Trophoblast cell (in vitro differentiated cells and primary cell): ENCODE results near the gene SSNA1.
A peak's percentile ranks its signal among the peaks of the same experiment; 100 is the strongest.

Source experiments
- DNase-seq, 2 donors: peaks; one replicate each; pipeline ENCODE4 v3.0.0-alpha.2; 2016
- H2AFZ ChIP-seq: 2 replicates; pipeline ENCODE4 v1.6.1; 2013; ENCODE audit warnings: low read length, moderate library complexity, mild to moderate bottlenecking; ENCODE audit not compliant: insufficient read depth, poor library complexity
- H2AK5ac ChIP-seq: 2 replicates; pipeline ENCODE4 v1.6.1; 2013; ENCODE audit warnings: mild to moderate bottlenecking, low read length
- H2BK120ac ChIP-seq: 2 replicates; pipeline ENCODE4 v1.6.1; 2013; ENCODE audit warnings: low read length, mild to moderate bottlenecking, moderate library complexity; ENCODE audit not compliant: insufficient read depth, poor library complexity
- H2BK12ac ChIP-seq: 2 replicates; pipeline ENCODE4 v1.6.1; 2013; ENCODE audit warnings: mild to moderate bottlenecking, low read length, moderate library complexity
- H2BK5ac ChIP-seq: 2 replicates; pipeline ENCODE4 v1.6.1; 2013; ENCODE audit warnings: low read length, low read depth, moderate library complexity, mild to moderate bottlenecking; ENCODE audit not compliant: poor library complexity
- H3K14ac ChIP-seq: 2 replicates; pipeline ENCODE4 v1.6.1; 2013; ENCODE audit warnings: mild to moderate bottlenecking, low read length
- H3K18ac ChIP-seq: 2 replicates; pipeline ENCODE4 v1.6.1; 2013; ENCODE audit warnings: mild to moderate bottlenecking, low read length
- H3K23ac ChIP-seq: 2 replicates; pipeline ENCODE4 v1.6.1; 2013; ENCODE audit warnings: low read length
- H3K27ac ChIP-seq: 2 replicates; pipeline ENCODE4 v1.5.1; 2013; ENCODE audit warnings: low read depth, mild to moderate bottlenecking, inconsistent platforms, low read length, moderate library complexity
- H3K27me3 ChIP-seq: 2 replicates; pipeline ENCODE4 v1.6.1; 2013; ENCODE audit warnings: inconsistent platforms, mild to moderate bottlenecking, low read length, moderate library complexity; ENCODE audit not compliant: insufficient read depth
- H3K36me3 ChIP-seq, 2 experiments: 1 replicate in 1 of 2; 2 replicates in 1 of 2; pipeline ENCODE4 v1.6.1; 2013; ENCODE audit warnings: low read length in 2 of 2, mild to moderate bottlenecking in 2 of 2, moderate library complexity in 1 of 2; ENCODE audit not compliant: insufficient read depth in 2 of 2, control insufficient read depth in 1 of 2
- H3K4ac ChIP-seq: 2 replicates; pipeline ENCODE4 v1.6.1; 2013; ENCODE audit warnings: low read depth, mild to moderate bottlenecking, low read length, moderate library complexity
- H3K4me1 ChIP-seq, 2 experiments: 1 replicate in 1 of 2; 2 replicates in 1 of 2; pipeline ENCODE4 v1.6.1; 2013; ENCODE audit warnings: low read length in 2 of 2, mild to moderate bottlenecking in 2 of 2, moderate library complexity in 1 of 2; ENCODE audit not compliant: insufficient read depth in 2 of 2, control insufficient read depth in 1 of 2
- H3K4me2 ChIP-seq: 2 replicates; pipeline ENCODE4 v1.6.1; 2013; ENCODE audit warnings: inconsistent platforms, mild to moderate bottlenecking, low read length, moderate library complexity
- H3K4me3 ChIP-seq: 2 replicates; pipeline ENCODE4 v1.5.1; 2013; ENCODE audit warnings: mild to moderate bottlenecking, low read depth, low read length, inconsistent platforms
- H3K79me1 ChIP-seq: one replicate; pipeline ENCODE4 v1.6.1; 2013; ENCODE audit warnings: low read length
- H3K79me2 ChIP-seq: 2 replicates; pipeline ENCODE4 v1.6.1; 2013; ENCODE audit warnings: low read length, mild to moderate bottlenecking; ENCODE audit not compliant: control insufficient read depth, insufficient read depth, poor library complexity
- H3K9ac ChIP-seq: 2 replicates; pipeline ENCODE4 v1.6.1; 2013; ENCODE audit warnings: mild to moderate bottlenecking, low read length
- H3K9me3 ChIP-seq: 2 replicates; pipeline ENCODE4 v1.6.1; 2013; ENCODE audit warnings: low read depth, mild to moderate bottlenecking, control low read depth, inconsistent platforms, low read length; ENCODE audit not compliant: insufficient read depth
- H4K12ac ChIP-seq: 2 replicates; pipeline ENCODE4 v1.6.1; 2013; ENCODE audit warnings: low read depth, mild to moderate bottlenecking, low read length, moderate library complexity
- H4K8ac ChIP-seq: 2 replicates; pipeline ENCODE4 v1.6.1; 2013; ENCODE audit warnings: low read depth, mild to moderate bottlenecking, low read length, moderate library complexity
- H4K91ac ChIP-seq: one replicate; pipeline ENCODE4 v1.6.1; 2013; ENCODE audit warnings: low read depth, mild to moderate bottlenecking, low read length, moderate library complexity
- WGBS: extraction: QIAGEN DNeasy Blood & Tissue Kit; methylation state at CpG from one replicate; pipeline ENCODE4 v1.1.7; 2013; ENCODE audit warnings: missing lambda C conversion rate; ENCODE audit not compliant: insufficient read length, insufficient coverage; ENCODE audit errors: extremely low coverage; 5-methylcytosine and 5-hydroxymethylcytosine counted together

Gene SSNA1

GRCh38 chr9:137217276-137218211 lies 29.1 kb downstream of the SSNA1 start:
- Histone ChIP-seq H2BK12ac (no peak overlapping the region), H2BK5ac (no peak overlapping the region), H3K14ac (no peak overlapping the region), H3K36me3 (peaks cover 43 to 46% of the 10 kb centered on the region in 2 experiments), H2BK120ac (no peak overlapping the region), H3K9ac (no peak overlapping the region), H3K4me1 (peaks cover 13 to 15% of the 10 kb centered on the region in 2 experiments), H3K9me3 (no peaks in the 10 kb centered on the region), H4K8ac (peak overlapping the region; percentile 25), H3K18ac (no peak overlapping the region), H3K79me2 (no peaks in the 10 kb centered on the region), H3K27me3 (no peaks in the 10 kb centered on the region), H3K4ac (no peak overlapping the region), H3K4me2 (no peak overlapping the region), H3K27ac (no peak overlapping the region), H3K79me1 (peaks cover 3% of the 10 kb centered on the region), H2AFZ (peak overlapping the region; percentile 3), H4K12ac (peak overlapping the region; percentile 8), H3K23ac (no peak overlapping the region), H2AK5ac (no peak overlapping the region), H3K4me3 (no peak overlapping the region), H4K91ac (peak overlapping the region; percentile 11)
- DNase-seq: peak; percentile 67 to 77
- WGBS: no CpG with 5 or more reads among the region's 36 CpGs

- no CpG with 5 or more reads among the region's 30 CpGs for WGBS
- Histone ChIP-seq H3K4me1 (peaks cover 18 to 21% of the 10 kb centered on the region in 2 experiments), H4K91ac (no peak overlapping the region)
Measured at GRCh38 chr9:137218212-137218753, 29.8 kb downstream of the SSNA1 start.

GRCh38 chr9:137218754-137219271 lies 30.3 kb downstream of the SSNA1 start:
- H3K27ac ChIP-seq: no peak overlapping the region
- no peak overlapping the region for H3K14ac ChIP-seq
- H4K91ac ChIP-seq: no peak overlapping the region
- peaks cover 2% of the 10 kb centered on the region for H3K79me2 ChIP-seq
- no peak overlapping the region for H4K12ac ChIP-seq
- H3K4ac ChIP-seq: no peak overlapping the region
- no peak overlapping the region for H3K23ac ChIP-seq
- H4K8ac ChIP-seq: no peak overlapping the region
- H3K9ac ChIP-seq: no peak overlapping the region
- no peaks in the 10 kb centered on the region for H3K27me3 ChIP-seq
- no peak overlapping the region for H2AK5ac ChIP-seq
- no peaks in the 10 kb centered on the region for H3K9me3 ChIP-seq
- no peak overlapping the region for H2AFZ ChIP-seq
- H2BK5ac ChIP-seq: no peak overlapping the region
- peak; percentile 43 to 50 for DNase-seq
- no peak overlapping the region for H3K18ac ChIP-seq
- H3K4me1 ChIP-seq: peaks cover 18 to 21% of the 10 kb centered on the region in 2 experiments
- peaks cover 31 to 35% of the 10 kb centered on the region in 2 experiments for H3K36me3 ChIP-seq
- WGBS: no CpG with 5 or more reads among the region's 12 CpGs
- H3K4me3 ChIP-seq: no peak overlapping the region
- no peak overlapping the region for H3K4me2 ChIP-seq
- H2BK120ac ChIP-seq: no peak overlapping the region
- no peak overlapping the region for H2BK12ac ChIP-seq
- peaks cover 8% of the 10 kb centered on the region for H3K79me1 ChIP-seq

More at GRCh38 chr9:137218212-137218753, 29.8 kb downstream of the SSNA1 start:
- Histone ChIP-seq H4K8ac (no peak overlapping the region), H2BK5ac (no peak overlapping the region), H3K79me2 (no peaks in the 10 kb centered on the region), H2AK5ac (no peak overlapping the region), H3K36me3 (peaks cover 37 to 40% of the 10 kb centered on the region in 2 experiments), H4K12ac (no peak overlapping the region), H3K9me3 (no peaks in the 10 kb centered on the region), H2BK12ac (no peak overlapping the region), H3K27ac (no peak overlapping the region), H3K23ac (no peak overlapping the region), H3K14ac (no peak overlapping the region), H3K4me2 (no peak overlapping the region), H3K4me3 (no peak overlapping the region), H3K79me1 (peaks cover 5% of the 10 kb centered on the region), H2BK120ac (no peak overlapping the region), H2AFZ (no peak overlapping the region), H3K9ac (no peak overlapping the region), H3K4ac (no peak overlapping the region), H3K27me3 (no peaks in the 10 kb centered on the region), H3K18ac (no peak overlapping the region)
- DNase-seq: no peak

GRCh38 chr9:137219757-137220316 lies 31.4 kb downstream of the SSNA1 start:
- H3K18ac ChIP-seq: no peak overlapping the region

More at GRCh38 chr9:137219757-137220316, 31.4 kb downstream of the SSNA1 start:
- no peak overlapping the region for H3K27ac ChIP-seq
- no peaks in the 10 kb centered on the region for H3K27me3 ChIP-seq
- peaks cover 8% of the 10 kb centered on the region for H3K79me1 ChIP-seq
- WGBS: no CpG with 5 or more reads among the region's 10 CpGs
- no peak overlapping the region for H3K9ac ChIP-seq
- no peak overlapping the region for H4K12ac ChIP-seq
- H3K4me2 ChIP-seq: no peak overlapping the region
- no peak overlapping the region for H2AFZ ChIP-seq
- H2AK5ac ChIP-seq: no peak overlapping the region
- H3K79me2 ChIP-seq: peaks cover 2% of the 10 kb centered on the region
- no peak for DNase-seq
- H3K14ac ChIP-seq: no peak overlapping the region
- no peak overlapping the region for H3K23ac ChIP-seq
- no peak overlapping the region for H3K4me3 ChIP-seq
- peaks cover 21 to 24% of the 10 kb centered on the region in 2 experiments for H3K4me1 ChIP-seq
- no peak overlapping the region for H2BK12ac ChIP-seq
- H2BK5ac ChIP-seq: no peak overlapping the region
- no peaks in the 10 kb centered on the region for H3K9me3 ChIP-seq
- no peak overlapping the region for H4K91ac ChIP-seq
- H3K36me3 ChIP-seq: peaks cover 22 to 25% of the 10 kb centered on the region in 2 experiments
- H4K8ac ChIP-seq: no peak overlapping the region
- H3K4ac ChIP-seq: no peak overlapping the region
- H2BK120ac ChIP-seq: no peak overlapping the region
